Right lobe of liver (tissue), 4 donors: ENCODE data around the gene DIP2C.

Experiments used
- POLR2A ChIP-seq: fragments of 450-650 bp; IDR thresholded peaks from one replicate; pipeline ENCODE4 v1.6.1; 2017; ENCODE audit warnings: antibody characterized with exemption, mild to moderate bottlenecking
- TF ChIP-seq, protein P1 (sequence below), 4 donors: fragments of 200-600 bp in 3 of 4; fragments of 450-650 bp in 1 of 4; IDR thresholded peaks; one replicate each; pipeline versions ENCODE4 v1.5.1 to v1.8.0; 2016 to 2022; ENCODE audit warnings: antibody characterized with exemption in 4 of 4, mild to moderate bottlenecking in 2 of 4
- donor health status: DM: no; HTN: no; CAD: no.
- donor health status: DM: no; HTN: no; CAD: no.
- donor health status: DM: no; HTN: yes; CAD: no.

DNA sequence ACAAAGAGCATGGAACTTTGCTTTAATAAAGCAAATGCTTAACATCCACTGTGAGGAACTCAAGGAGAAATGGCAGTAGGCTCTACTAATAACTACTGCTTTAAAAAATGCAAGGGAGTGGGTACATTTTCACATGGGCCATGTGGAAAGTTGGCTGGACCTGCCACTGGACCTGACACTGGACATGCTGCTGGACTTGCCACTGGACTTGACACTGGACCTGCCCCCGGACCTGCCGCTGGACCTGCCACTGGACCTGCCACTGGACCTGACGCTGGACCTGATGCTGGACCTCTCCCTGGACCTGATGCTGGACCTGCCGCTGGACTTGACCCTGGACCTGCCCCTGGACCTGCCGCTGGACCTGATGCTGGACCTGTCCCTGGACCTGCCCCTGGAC lies 32.6 kb downstream of the DIP2C start:
- TF ChIP-seq, protein P1, sequence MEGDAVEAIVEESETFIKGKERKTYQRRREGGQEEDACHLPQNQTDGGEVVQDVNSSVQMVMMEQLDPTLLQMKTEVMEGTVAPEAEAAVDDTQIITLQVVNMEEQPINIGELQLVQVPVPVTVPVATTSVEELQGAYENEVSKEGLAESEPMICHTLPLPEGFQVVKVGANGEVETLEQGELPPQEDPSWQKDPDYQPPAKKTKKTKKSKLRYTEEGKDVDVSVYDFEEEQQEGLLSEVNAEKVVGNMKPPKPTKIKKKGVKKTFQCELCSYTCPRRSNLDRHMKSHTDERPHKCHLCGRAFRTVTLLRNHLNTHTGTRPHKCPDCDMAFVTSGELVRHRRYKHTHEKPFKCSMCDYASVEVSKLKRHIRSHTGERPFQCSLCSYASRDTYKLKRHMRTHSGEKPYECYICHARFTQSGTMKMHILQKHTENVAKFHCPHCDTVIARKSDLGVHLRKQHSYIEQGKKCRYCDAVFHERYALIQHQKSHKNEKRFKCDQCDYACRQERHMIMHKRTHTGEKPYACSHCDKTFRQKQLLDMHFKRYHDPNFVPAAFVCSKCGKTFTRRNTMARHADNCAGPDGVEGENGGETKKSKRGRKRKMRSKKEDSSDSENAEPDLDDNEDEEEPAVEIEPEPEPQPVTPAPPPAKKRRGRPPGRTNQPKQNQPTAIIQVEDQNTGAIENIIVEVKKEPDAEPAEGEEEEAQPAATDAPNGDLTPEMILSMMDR (IDR thresholded peaks at IDR 0.05) = no peak
- TF ChIP-seq POLR2A = no peak
